ENCODE results near the gene C19orf38. TPM values are rescaled to one million over a fixed set of nuclear protein-coding genes. Genes with fewer than 3 reads are reported as not detected.

C19orf38 gene
- total and polyA plus RNA-seq, 2 donors (not counting 1 experiment from before 2014, with no cell fraction given): 1.7 to 2.4 TPM

GRCh38 chr19:10887616-10888367 is 39.6 kb downstream of the C19orf38 start:
- Mint-ChIP-seq H3K27ac (no peak overlapping the region), H3K4me1 (peaks cover 8% of the 10 kb centered on the region), H3K27me3 (no peaks in the 10 kb centered on the region), H3K4me3 (no peak overlapping the region), H3K9me3 (ENCODE audit: insufficient read depth) (no peaks in the 10 kb centered on the region)
- Histone ChIP-seq H3K4me1 (ENCODE audit: control insufficient read depth in 2 of 2, insufficient read depth in 2 of 2, low read length in 2 of 2) (peaks cover 0 to 7% of the 10 kb centered on the region in 2 donors), H3K27ac (ENCODE audit: low read length in 2 of 2) (no peak overlapping the region), H3K9ac (ENCODE audit: low read length) (no peak overlapping the region), H3K79me2 (ENCODE audit: control insufficient read depth, insufficient read depth, low read length) (peaks cover 85% of the 10 kb centered on the region), H3K4me3 (ENCODE audit: control extremely low read depth in 1 of 5, extremely low read depth in 1 of 5, insufficient read depth in 1 of 5, low read depth in 2 of 5, low read length in 4 of 5) (no peak overlapping the region), H2AFZ (ENCODE audit: insufficient read depth, low read depth, low read length, poor library complexity, severe bottlenecking) (no peak overlapping the region), H3K36me3 (replicated peaks in 1 of 2; ENCODE audit: control extremely low read depth in 1 of 2, control insufficient read depth in 1 of 2, extremely low read depth in 1 of 2, insufficient read depth in 2 of 2, low read length in 1 of 2) (no peaks in the 10 kb centered on the region), H3K9me3 (ENCODE audit: control extremely low read depth in 1 of 3, control insufficient read depth in 2 of 3, insufficient read depth in 1 of 3, low read length in 2 of 3) (no peaks in the 10 kb centered on the region), H4K20me1 (ENCODE audit: control insufficient read depth, insufficient read depth, low read length, poor library complexity, severe bottlenecking) (peaks cover 70% of the 10 kb centered on the region), H3K27me3 (replicated peaks in 1 of 4; ENCODE audit: control extremely low read depth in 1 of 4, control insufficient read depth in 3 of 4, insufficient read depth in 4 of 4, low read length in 3 of 4) (no peaks in the 10 kb centered on the region), H3K4me2 (replicated peaks; ENCODE audit: low read depth, low read length, poor library complexity, severe bottlenecking) (no peak overlapping the region)
- no peak for DNase-seq
- intact Hi-C loops (cut with micrococcal nuclease): no loop called here
- WGBS (ENCODE audit: insufficient coverage): 92% methylated on average over 9 of the region's 9 CpGs
- POLR2A ChIA-PET: interaction anchor here (0.6 kb wide), 1 partner anchor 1790 kb away, joined by 3 read pairs; no protein-coding TSS in a partner anchor
- CTCF ChIA-PET: interaction anchor here (1.2 to 1.7 kb wide), 2 partner anchors 11 to 49 kb away, joined by 4 to 5 read pairs; no protein-coding TSS in a partner anchor
- ATAC-seq (ENCODE audit: low read depth): no peak
- TF ChIP-seq CTCF (IDR thresholded peaks at IDR 0.05) (no peak), EZH2 (IDR thresholded peaks at IDR 0.05; ENCODE audit: borderline replicate concordance, insufficient read depth, low read depth, low read length, poor library complexity, severe bottlenecking) (no peak)

GRCh38 chr19:10888421-10888866 is 40.2 kb downstream of the C19orf38 start:
- Histone ChIP-seq H3K4me2 (replicated peaks; ENCODE audit: low read depth, low read length, poor library complexity, severe bottlenecking) (no peak overlapping the region), H3K27ac (ENCODE audit: low read length in 2 of 2) (no peak overlapping the region), H3K79me2 (ENCODE audit: control insufficient read depth, insufficient read depth, low read length) (peaks cover 82% of the 10 kb centered on the region), H3K9ac (ENCODE audit: low read length) (no peak overlapping the region), H4K20me1 (ENCODE audit: control insufficient read depth, insufficient read depth, low read length, poor library complexity, severe bottlenecking) (peaks cover 64% of the 10 kb centered on the region), H3K4me1 (ENCODE audit: control insufficient read depth in 2 of 2, insufficient read depth in 2 of 2, low read length in 2 of 2) (peaks cover 0 to 7% of the 10 kb centered on the region in 2 donors), H3K9me3 (ENCODE audit: control extremely low read depth in 1 of 3, control insufficient read depth in 2 of 3, insufficient read depth in 1 of 3, low read length in 2 of 3) (no peaks in the 10 kb centered on the region), H2AFZ (ENCODE audit: insufficient read depth, low read depth, low read length, poor library complexity, severe bottlenecking) (no peak overlapping the region), H3K27me3 (replicated peaks in 1 of 4; ENCODE audit: control extremely low read depth in 1 of 4, control insufficient read depth in 3 of 4, insufficient read depth in 4 of 4, low read length in 3 of 4) (no peaks in the 10 kb centered on the region), H3K4me3 (ENCODE audit: control extremely low read depth in 1 of 5, extremely low read depth in 1 of 5, insufficient read depth in 1 of 5, low read depth in 2 of 5, low read length in 4 of 5) (no peak overlapping the region), H3K36me3 (replicated peaks in 1 of 2; ENCODE audit: control extremely low read depth in 1 of 2, control insufficient read depth in 1 of 2, extremely low read depth in 1 of 2, insufficient read depth in 2 of 2, low read length in 1 of 2) (no peaks in the 10 kb centered on the region)
- Mint-ChIP-seq H3K4me3 (no peak overlapping the region), H3K27me3 (no peaks in the 10 kb centered on the region), H3K9me3 (ENCODE audit: insufficient read depth) (no peaks in the 10 kb centered on the region), H3K27ac (no peak overlapping the region), H3K4me1 (peaks cover 8% of the 10 kb centered on the region)
- 71% methylated on average over 13 of the region's 13 CpGs for WGBS (ENCODE audit: insufficient coverage)
- ChIA-PET POLR2A (no interaction called here), CTCF (interaction anchor here (0.8 to 1.7 kb wide), 3 partner anchors 12 to 566 kb away, joined by 3 to 5 read pairs (median 4); no protein-coding TSS in a partner anchor)
- TF ChIP-seq EZH2 (IDR thresholded peaks at IDR 0.05; ENCODE audit: borderline replicate concordance, insufficient read depth, low read depth, low read length, poor library complexity, severe bottlenecking): no peak
- TF ChIP-seq CTCF (IDR thresholded peaks at IDR 0.05): no peak
- no peak for ATAC-seq (ENCODE audit: low read depth)
- intact Hi-C loops (cut with micrococcal nuclease): no loop called here
- DNase-seq: no peak
